ENCODE measurements around the gene JAG1.
A peak's percentile ranks its signal among the peaks of the same experiment; 100 is the strongest.
"Not testable (repeated sequence)": the region's sequence is repeated elsewhere in the genome, so short reads cannot be mapped to it uniquely, and the experiment has no call there.

JAG1 gene

DNA sequence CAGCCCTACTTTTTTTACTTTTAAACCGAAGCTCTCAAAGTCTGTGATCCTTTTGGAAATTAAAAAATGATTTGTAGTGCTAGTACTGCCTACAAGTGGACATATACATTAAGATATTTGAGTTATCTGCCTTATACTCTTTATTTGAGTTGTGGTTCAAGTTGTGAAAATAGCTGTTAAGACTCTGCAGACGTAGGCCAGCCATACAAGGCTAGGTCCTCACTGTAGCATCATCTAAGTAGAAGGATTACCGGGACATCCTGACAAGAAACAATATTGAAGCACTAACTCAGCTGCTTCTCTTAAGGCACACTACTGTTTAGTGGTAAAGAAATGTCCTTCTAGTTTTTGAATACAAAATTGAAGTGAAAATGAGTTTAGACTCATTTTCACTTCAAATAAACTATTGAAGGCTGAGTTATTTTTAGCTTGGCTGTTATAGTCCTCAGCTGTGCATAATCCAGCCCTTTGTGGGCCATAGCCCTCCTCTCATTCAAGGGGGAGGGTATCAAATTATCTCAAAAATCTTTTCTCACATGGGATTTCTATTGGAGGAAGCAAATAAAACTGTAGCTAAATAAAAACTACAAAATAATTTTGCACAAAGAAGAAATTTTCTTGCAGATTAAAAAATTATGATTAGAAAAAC, 68.1 kb downstream of the JAG1 start:
- no peak for DNase-seq

- DNase-seq: no peak
These were observed 68.8 kb downstream of the JAG1 start for GRCh38 chr20:10604865-10605440.

- no peak for DNase-seq
These were observed 69.6 kb downstream of the JAG1 start for GRCh38 chr20:10603971-10604864.

DNA sequence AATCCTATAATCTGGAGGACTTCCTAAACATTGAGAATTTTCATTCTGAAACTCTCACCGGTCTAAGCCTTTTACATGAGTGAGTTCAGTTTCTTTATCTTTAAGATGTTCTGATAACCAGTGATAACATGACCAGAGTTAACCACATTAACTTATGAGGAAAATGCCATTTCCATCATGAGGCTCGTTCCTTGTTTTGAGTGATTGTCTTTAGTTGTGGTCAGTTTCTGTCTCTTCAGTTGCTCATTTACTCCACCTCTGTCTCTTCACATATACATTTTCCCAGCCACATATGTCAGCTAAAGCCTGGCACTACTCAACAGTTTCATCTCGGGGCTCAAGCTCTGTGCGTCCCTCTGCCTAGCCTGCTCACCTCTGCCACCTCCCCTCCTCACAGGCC, 70.4 kb downstream of the JAG1 start:
- peak in 1 of 5 donors; percentile 5 for DNase-seq

DNA sequence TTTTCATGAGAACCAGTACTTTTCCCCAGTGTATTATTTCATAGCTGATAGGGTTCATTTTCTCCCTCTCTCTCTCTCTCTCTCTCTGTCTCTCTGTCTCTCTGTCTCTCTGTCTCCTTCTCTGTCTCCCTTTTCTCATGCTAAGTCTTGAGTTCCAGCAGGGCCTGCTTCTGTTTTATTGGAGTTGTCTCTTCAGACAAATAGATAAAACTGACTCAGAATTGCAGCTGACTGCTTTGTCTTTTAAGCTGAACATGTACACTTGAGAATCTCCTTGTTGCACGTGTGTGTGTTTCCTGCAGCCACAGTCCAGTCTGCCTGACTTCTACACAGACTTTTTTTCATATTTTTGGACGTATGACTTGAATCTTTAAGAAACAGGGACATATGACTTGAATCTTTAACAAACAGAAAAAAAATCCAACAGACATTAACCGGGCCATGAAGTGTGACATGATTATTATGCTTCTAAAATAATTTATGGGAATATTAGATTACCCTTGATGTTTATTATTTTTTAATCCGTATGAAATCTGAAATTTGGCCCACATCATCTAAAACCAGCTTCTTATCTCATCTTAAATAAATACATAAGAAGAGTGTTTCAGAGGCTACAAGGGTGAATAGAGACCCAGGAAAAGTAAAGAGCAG, 71.5 kb downstream of the JAG1 start:
- no peak for DNase-seq

GRCh38 chr20:10597637-10598036, 76.2 kb downstream of the JAG1 start:
- DNase-seq: no peak

GRCh38 chr20:10596710-10597121, 77.1 kb downstream of the JAG1 start:
- DNase-seq: no peak

DNA sequence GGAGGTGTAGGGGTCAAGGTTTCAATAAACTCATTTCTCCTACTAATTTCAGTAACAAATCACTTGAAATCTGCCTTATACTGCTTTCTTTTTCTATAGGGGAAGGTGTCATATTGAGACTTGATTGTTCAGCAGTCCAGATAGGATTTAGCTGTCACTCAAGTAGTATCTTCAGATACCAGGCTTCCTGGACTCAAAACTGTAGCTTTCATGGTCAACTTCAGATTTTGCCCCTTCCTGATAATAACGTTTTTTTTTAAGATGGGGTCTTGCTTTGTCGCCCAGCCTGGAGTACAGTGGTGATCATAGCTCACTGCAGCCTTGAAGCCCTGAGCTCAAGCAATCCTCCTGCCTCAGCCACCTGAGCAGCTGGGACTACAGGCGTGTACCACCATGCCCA, 77.8 kb downstream of the JAG1 start:
- no peak for DNase-seq

DNA sequence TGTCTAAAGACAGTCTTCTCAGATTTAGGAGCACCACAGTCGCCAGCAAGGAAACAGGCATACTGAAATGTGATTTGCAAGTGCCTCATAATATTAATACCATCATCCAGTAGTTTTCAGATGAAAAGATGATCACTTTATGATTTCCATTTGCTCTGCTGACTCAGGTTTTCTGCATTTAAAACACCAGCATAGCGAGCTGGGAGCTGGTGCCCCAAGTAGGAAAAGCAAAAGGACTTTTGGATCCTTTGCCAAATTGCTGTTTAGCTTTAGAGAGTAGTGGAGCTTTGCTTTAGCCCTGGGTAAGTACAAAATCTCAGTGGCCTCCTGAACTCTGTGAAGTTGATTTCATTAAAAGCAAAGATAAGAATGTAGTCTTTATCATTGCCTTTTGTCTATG, 78.5 kb downstream of the JAG1 start:
- no peak for DNase-seq

GRCh38 chr20:10594296-10594868, 79.4 kb downstream of the JAG1 start:
- no peak for DNase-seq

DNA sequence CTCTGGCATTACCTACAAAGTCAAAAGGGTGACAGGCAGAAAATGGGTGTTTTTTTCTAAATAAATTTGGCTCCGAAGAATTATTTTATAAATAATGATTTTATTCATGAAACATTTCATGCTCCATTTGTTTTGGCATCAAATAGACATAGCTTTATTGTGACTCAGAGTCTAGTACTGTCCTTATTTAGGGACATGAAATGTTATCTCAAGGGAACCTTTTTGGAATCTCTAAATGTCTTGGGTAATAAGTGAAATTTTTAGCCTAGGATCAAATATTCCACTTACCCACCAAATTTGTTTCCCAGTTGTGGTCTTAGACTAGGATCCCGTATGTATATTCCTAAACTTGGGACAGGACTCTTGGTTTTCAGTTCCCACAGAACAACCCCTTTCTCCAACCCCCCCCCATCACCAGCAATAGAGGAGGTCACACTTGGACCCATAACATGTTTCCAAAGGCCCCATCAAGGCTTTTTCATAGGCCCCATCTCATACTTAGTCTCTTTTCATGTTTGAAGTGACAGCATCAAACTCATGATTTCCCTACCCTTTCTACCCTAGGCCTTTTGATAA, 81.8 kb downstream of the JAG1 start:
- DNase-seq: no peak

DNA sequence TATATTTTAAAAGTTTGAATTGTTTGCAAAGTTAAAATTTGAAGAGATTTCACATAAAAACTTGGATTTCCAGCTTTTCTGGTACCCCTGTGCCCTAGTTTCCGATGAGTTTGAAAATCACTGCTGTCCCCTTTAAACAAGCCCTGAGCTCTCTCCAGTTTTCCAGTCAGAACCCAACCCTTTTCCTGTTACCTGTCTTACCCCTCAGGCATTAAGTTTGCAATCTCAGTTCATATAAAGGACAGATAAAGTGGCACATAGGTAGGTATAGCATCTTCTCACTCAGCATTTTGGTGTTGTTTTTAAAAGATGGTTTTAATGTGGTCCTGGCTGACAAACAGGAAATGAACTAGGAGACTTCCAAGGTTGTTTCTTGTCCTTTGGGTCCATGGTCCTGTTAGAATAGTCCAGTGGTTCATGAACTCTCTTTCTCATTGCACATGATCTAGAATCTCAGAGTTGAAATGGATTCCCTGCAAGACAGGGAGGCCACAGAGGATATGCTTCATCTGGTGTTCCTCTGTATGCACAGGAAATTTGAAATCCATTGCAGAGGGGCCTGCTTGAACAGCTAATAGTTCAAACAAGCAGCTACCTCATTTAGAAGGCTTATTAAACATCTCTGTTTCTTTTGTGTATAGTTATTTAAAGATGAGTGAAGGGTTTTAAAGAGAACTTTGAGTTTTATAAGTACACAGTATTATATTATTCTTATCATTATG, 82.7 kb downstream of the JAG1 start:
- no peak for DNase-seq

GRCh38 chr20:10590446-10590845, 83.4 kb downstream of the JAG1 start:
- DNase-seq: not testable (repeated sequence)
